WTC11 (cell line): ENCODE data around the gene PCDHGA9. TPM values are rescaled to one million over a fixed set of nuclear protein-coding genes. Genes with fewer than 3 reads are reported as not detected.

ENCODE experiments used
- ATAC-seq: fragments of 200-7000 bp; cut with Tn5 transposase; 2 replicates; pipeline ENCODE4 v1.10.0; 2021; ENCODE audit warnings: mild to moderate bottlenecking, moderate library complexity
- CTCF ChIA-PET: fragments of 300-600 bp; sonication (Branson Sonifier 250); formaldehyde crosslinking; loops from one replicate; lab custom pipeline; 2021; ENCODE audit warnings: antibody characterized with exemption; lab: Charles Lee
- POLR2A ChIA-PET: fragments of 350-600 bp; sonication (Branson Sonifier 250); formaldehyde crosslinking; loops from one replicate; lab custom pipeline; 2021; ENCODE audit warnings: antibody characterized with exemption; lab: Charles Lee
- DNase-seq: peaks from one replicate; pipeline ENCODE4 v3.0.0; 2021; ENCODE audit warnings: low spot score
- H3K27ac Mint-ChIP-seq: 2 replicates; pipeline ENCODE4 v1.8.0; 2021; ENCODE audit warnings: mixed read lengths
- H3K27me3 Mint-ChIP-seq: 2 replicates; pipeline ENCODE4 v1.8.0; 2021; ENCODE audit warnings: low read depth, mild to moderate bottlenecking, moderate library complexity, mixed read lengths
- H3K36me3 Mint-ChIP-seq: 2 replicates; pipeline ENCODE4 v1.8.0; 2021; ENCODE audit warnings: mixed read lengths
- H3K4me1 Mint-ChIP-seq: 2 replicates; pipeline ENCODE4 v1.8.0; 2022; ENCODE audit warnings: mixed read lengths
- H3K4me3 Mint-ChIP-seq: 2 replicates; pipeline ENCODE4 v1.8.0; 2021; ENCODE audit warnings: mild to moderate bottlenecking, moderate library complexity, mixed read lengths
- H3K9me3 Mint-ChIP-seq: 2 replicates; pipeline ENCODE4 v1.8.0; 2021; ENCODE audit warnings: mixed read lengths
- E2F1 ChIP-seq: sonication (generic); formaldehyde crosslinking; IDR thresholded peaks from 2 replicates; pipeline ENCODE4 v1.8.0; 2022; ENCODE audit warnings: mild to moderate bottlenecking, missing genetic modification reagents
- E2F4 ChIP-seq: sonication (generic); formaldehyde crosslinking; IDR thresholded peaks from 2 replicates; pipeline ENCODE4 v1.8.1; 2022; ENCODE audit warnings: low read depth, mild to moderate bottlenecking, moderate library complexity, missing genetic modification reagents, borderline replicate concordance
- FOXJ3 ChIP-seq: sonication (generic); formaldehyde crosslinking; IDR thresholded peaks from 2 replicates; pipeline ENCODE4 v1.9.0; 2021; ENCODE audit warnings: missing genetic modification reagents, mild to moderate bottlenecking, borderline replicate concordance
- FOXP4 ChIP-seq: sonication (generic); formaldehyde crosslinking; IDR thresholded peaks from 2 replicates; pipeline ENCODE4 v1.8.0; 2022; ENCODE audit warnings: mild to moderate bottlenecking, missing genetic modification reagents
- GTF2I ChIP-seq: fragments of 250-450 bp; sonication (Bioruptor Pico); conservative IDR thresholded peaks from 2 replicates; pipeline ENCODE4 v1.4.0; 2021; ENCODE audit warnings: mild to moderate bottlenecking
- KAT7 ChIP-seq: sonication (generic); formaldehyde crosslinking; IDR thresholded peaks from 2 replicates; pipeline ENCODE4 v1.8.1; 2023; ENCODE audit warnings: missing genetic modification reagents, mild to moderate bottlenecking, borderline replicate concordance
- MLX ChIP-seq: sonication (generic); formaldehyde crosslinking; IDR thresholded peaks from 2 replicates; pipeline ENCODE4 v1.8.1; 2023; ENCODE audit warnings: mild to moderate bottlenecking, missing genetic modification reagents, moderate library complexity
- NFATC4 ChIP-seq: fragments of 250-450 bp; sonication (Bioruptor Pico); IDR thresholded peaks from 2 replicates; pipeline ENCODE4 v1.9.0; 2021; ENCODE audit warnings: mild to moderate bottlenecking
- RELA ChIP-seq: sonication (generic); formaldehyde crosslinking; IDR thresholded peaks from 2 replicates; pipeline ENCODE4 v1.8.1; 2022; ENCODE audit warnings: missing genetic modification reagents, mild to moderate bottlenecking, borderline replicate concordance
- SMAD3 ChIP-seq: sonication (generic); formaldehyde crosslinking; IDR thresholded peaks from 2 replicates; pipeline ENCODE4 v1.8.0; 2022; ENCODE audit warnings: missing genetic modification reagents, mild to moderate bottlenecking, borderline replicate concordance
- ZNF138 ChIP-seq: sonication (generic); formaldehyde crosslinking; conservative IDR thresholded peaks from 2 replicates; pipeline ENCODE4 v1.8.1; 2022; ENCODE audit warnings: mild to moderate bottlenecking, moderate library complexity, missing genetic modification reagents
- ZNF232 ChIP-seq: sonication (generic); formaldehyde crosslinking; IDR thresholded peaks from 2 replicates; pipeline ENCODE4 v1.8.0; 2022; ENCODE audit warnings: mild to moderate bottlenecking, missing genetic modification reagents
- ZNF317 ChIP-seq: sonication (generic); formaldehyde crosslinking; IDR thresholded peaks from 2 replicates; pipeline ENCODE4 v1.8.1; 2023; ENCODE audit warnings: low read depth, mild to moderate bottlenecking, moderate library complexity, missing genetic modification reagents, borderline replicate concordance
- ZNF416 ChIP-seq: fragments of 250-450 bp; sonication (Bioruptor Pico); IDR thresholded peaks from 2 replicates; pipeline ENCODE4 v1.9.0; 2021; ENCODE audit warnings: mild to moderate bottlenecking, inconsistent platforms
- total RNA-seq: library from RNA; stranded (reverse); gene quantifications from 3 replicates; pipeline ENCODE4 v1.2.3, GENCODE V29; 2021
- TF ChIP-seq, protein P1 (sequence below): fragments of 200-600 bp; IDR thresholded peaks from 2 replicates; pipeline ENCODE4 v1.8.0; 2022; ENCODE audit warnings: antibody characterized with exemption
- TF ChIP-seq, protein P2 (sequence below): sonication (generic); formaldehyde crosslinking; IDR thresholded peaks from 2 replicates; pipeline ENCODE4 v1.8.0; 2023; ENCODE audit warnings: missing genetic modification reagents
- TF ChIP-seq, protein P3 (sequence below): fragments of 250-450 bp; sonication (Bioruptor Pico); IDR thresholded peaks from 2 replicates; pipeline ENCODE4 v1.8.0; 2021; ENCODE audit warnings: mild to moderate bottlenecking
- TF ChIP-seq, protein P4 (sequence below): sonication (generic); formaldehyde crosslinking; IDR thresholded peaks from 2 replicates; pipeline ENCODE4 v1.8.1; 2023; ENCODE audit warnings: mild to moderate bottlenecking, moderate library complexity, missing genetic modification reagents

PCDHGA9 gene
- total RNA-seq, 1 experiment from 2014 or later = 2.9 TPM

- peak within 1 kb of the TSS; percentile 81 for H3K4me3 Mint-ChIP-seq
- H3K4me1 Mint-ChIP-seq = peaks cover 26% of the 10 kb centered on the region
- ATAC-seq (peak; percentile 52), DNase-seq (peak; percentile 77)
- H3K27ac Mint-ChIP-seq = peak within 1 kb of the TSS; percentile 47
- ChIA-PET POLR2A (interaction anchor here (0.8 to 1.4 kb wide), 4 partner anchors 88 to 143 kb away, joined by 3 to 4 read pairs (median 3); no protein-coding TSS in a partner anchor), CTCF (interaction anchor here (0.6 to 3.6 kb wide), 50 partner anchors 8 to 326 kb away, joined by 3 to 131 read pairs (median 6); partner anchors contain the start of genes DIAPH1, PCDHB10, PCDHB11 and PCDHB14)
- peaks cover 35% of the 10 kb centered on the region for H3K9me3 Mint-ChIP-seq
- TF ChIP-seq, protein P1, sequence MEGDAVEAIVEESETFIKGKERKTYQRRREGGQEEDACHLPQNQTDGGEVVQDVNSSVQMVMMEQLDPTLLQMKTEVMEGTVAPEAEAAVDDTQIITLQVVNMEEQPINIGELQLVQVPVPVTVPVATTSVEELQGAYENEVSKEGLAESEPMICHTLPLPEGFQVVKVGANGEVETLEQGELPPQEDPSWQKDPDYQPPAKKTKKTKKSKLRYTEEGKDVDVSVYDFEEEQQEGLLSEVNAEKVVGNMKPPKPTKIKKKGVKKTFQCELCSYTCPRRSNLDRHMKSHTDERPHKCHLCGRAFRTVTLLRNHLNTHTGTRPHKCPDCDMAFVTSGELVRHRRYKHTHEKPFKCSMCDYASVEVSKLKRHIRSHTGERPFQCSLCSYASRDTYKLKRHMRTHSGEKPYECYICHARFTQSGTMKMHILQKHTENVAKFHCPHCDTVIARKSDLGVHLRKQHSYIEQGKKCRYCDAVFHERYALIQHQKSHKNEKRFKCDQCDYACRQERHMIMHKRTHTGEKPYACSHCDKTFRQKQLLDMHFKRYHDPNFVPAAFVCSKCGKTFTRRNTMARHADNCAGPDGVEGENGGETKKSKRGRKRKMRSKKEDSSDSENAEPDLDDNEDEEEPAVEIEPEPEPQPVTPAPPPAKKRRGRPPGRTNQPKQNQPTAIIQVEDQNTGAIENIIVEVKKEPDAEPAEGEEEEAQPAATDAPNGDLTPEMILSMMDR = peak; percentile 68
- TF ChIP-seq NFATC4 (CRISPR knock-in tag) (no peak), SMAD3 (no peak)
- peaks cover 14% of the 10 kb centered on the region for H3K27me3 Mint-ChIP-seq
- peaks cover 61% of the 10 kb centered on the region for H3K36me3 Mint-ChIP-seq
Observed at GRCh38 chr5:141420855-141421488, 18.4 kb downstream of the PCDHGA9 start, which contains the start of gene PCDHGA11. TSS of gene PCDHGA11 (plus strand) at chr5:141421051. CDS start at chr5:141421228, 177 bp downstream.

DNA sequence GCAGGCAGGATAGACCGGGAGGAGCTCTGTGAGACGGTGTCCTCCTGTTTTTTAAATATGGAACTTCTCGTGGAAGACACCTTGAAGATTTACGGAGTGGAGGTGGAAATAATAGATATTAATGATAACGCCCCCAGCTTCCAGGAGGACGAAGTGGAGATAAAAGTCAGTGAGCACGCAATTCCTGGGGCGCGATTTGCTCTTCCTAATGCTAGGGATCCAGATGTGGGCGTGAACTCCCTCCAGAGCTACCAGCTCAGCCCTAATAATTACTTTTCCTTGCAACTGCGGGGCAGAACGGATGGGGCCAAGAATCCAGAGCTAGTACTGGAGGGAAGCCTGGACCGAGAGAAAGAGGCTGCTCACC is 18.9 kb downstream of the PCDHGA9 start:
- DNase-seq (no peak), ATAC-seq (no peak)
- TF ChIP-seq, protein P2, sequence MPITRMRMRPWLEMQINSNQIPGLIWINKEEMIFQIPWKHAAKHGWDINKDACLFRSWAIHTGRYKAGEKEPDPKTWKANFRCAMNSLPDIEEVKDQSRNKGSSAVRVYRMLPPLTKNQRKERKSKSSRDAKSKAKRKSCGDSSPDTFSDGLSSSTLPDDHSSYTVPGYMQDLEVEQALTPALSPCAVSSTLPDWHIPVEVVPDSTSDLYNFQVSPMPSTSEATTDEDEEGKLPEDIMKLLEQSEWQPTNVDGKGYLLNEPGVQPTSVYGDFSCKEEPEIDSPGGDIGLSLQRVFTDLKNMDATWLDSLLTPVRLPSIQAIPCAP (CRISPR knock-in tag) = no peak
- TF ChIP-seq KAT7 (CRISPR knock-in tag) (no peak), FOXJ3 (CRISPR knock-in tag) (no peak), ZNF416 (no peak), E2F4 (CRISPR knock-in tag) (no peak), ZNF138 (no peak), MLX (CRISPR knock-in tag) (no peak), ZNF232 (no peak), ZNF317 (CRISPR knock-in tag) (no peak), GTF2I (CRISPR knock-in tag) (no peak), RELA (CRISPR knock-in tag) (no peak), FOXP4 (CRISPR knock-in tag) (no peak), NFATC4 (CRISPR knock-in tag) (no peak), E2F1 (no peak)
- TF ChIP-seq, protein P3, sequence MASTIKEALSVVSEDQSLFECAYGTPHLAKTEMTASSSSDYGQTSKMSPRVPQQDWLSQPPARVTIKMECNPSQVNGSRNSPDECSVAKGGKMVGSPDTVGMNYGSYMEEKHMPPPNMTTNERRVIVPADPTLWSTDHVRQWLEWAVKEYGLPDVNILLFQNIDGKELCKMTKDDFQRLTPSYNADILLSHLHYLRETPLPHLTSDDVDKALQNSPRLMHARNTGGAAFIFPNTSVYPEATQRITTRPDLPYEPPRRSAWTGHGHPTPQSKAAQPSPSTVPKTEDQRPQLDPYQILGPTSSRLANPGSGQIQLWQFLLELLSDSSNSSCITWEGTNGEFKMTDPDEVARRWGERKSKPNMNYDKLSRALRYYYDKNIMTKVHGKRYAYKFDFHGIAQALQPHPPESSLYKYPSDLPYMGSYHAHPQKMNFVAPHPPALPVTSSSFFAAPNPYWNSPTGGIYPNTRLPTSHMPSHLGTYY (CRISPR knock-in tag) = no peak
- TF ChIP-seq, protein P1 = no peak
- TF ChIP-seq, protein P4, sequence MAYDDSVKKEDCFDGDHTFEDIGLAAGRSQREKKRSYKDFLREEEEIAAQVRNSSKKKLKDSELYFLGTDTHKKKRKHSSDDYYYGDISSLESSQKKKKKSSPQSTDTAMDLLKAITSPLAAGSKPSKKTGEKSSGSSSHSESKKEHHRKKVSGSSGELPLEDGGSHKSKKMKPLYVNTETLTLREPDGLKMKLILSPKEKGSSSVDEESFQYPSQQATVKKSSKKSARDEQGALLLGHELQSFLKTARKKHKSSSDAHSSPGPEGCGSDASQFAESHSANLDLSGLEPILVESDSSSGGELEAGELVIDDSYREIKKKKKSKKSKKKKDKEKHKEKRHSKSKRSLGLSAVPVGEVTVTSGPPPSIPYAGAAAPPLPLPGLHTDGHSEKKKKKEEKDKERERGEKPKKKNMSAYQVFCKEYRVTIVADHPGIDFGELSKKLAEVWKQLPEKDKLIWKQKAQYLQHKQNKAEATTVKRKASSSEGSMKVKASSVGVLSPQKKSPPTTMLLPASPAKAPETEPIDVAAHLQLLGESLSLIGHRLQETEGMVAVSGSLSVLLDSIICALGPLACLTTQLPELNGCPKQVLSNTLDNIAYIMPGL (CRISPR knock-in tag) = no peak
- ChIA-PET POLR2A (interaction anchor here (1.3 kb wide), 2 partner anchors 92 to 139 kb away, joined by 3 read pairs; no protein-coding TSS in a partner anchor), CTCF (interaction anchor here (0.6 to 3.6 kb wide), 45 partner anchors 9 to 327 kb away, joined by 3 to 131 read pairs (median 8); partner anchors contain the start of genes DIAPH1, PCDHB10, PCDHB11 and PCDHB14)
- Mint-ChIP-seq H3K27me3 (peaks cover 14% of the 10 kb centered on the region), H3K27ac (no peak overlapping the region; the same call in 1 of the 2 replicates), H3K36me3 (peaks cover 65% of the 10 kb centered on the region), H3K4me3 (peak overlapping the region; percentile 81), H3K4me1 (peaks cover 26% of the 10 kb centered on the region), H3K9me3 (peaks cover 35% of the 10 kb centered on the region)
